ENCODE results near the gene BRF1.

DNA sequence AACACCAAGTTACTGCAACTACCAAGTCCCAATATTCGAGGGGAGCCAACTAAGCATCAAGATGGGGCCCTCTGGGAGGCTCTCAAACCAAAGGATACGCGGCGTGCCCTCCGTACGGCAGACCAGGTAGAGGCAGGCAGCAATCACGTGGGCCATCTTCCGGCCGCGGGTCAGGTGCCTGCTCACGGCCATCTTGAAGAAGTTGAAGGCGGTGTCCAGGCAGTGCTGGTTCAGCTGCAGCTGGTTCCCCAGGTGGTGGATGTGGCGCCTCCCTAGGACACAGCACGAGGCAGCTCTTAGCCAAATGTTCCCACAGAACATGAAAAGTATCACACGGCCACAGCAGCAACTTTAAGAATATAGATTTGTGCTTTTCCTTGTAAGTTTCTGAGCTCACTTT is 28.2 kb downstream of the BRF1 start:
- TF ChIP-seq, protein P1, sequence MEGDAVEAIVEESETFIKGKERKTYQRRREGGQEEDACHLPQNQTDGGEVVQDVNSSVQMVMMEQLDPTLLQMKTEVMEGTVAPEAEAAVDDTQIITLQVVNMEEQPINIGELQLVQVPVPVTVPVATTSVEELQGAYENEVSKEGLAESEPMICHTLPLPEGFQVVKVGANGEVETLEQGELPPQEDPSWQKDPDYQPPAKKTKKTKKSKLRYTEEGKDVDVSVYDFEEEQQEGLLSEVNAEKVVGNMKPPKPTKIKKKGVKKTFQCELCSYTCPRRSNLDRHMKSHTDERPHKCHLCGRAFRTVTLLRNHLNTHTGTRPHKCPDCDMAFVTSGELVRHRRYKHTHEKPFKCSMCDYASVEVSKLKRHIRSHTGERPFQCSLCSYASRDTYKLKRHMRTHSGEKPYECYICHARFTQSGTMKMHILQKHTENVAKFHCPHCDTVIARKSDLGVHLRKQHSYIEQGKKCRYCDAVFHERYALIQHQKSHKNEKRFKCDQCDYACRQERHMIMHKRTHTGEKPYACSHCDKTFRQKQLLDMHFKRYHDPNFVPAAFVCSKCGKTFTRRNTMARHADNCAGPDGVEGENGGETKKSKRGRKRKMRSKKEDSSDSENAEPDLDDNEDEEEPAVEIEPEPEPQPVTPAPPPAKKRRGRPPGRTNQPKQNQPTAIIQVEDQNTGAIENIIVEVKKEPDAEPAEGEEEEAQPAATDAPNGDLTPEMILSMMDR (conservative IDR thresholded peaks at IDR 0.05; ENCODE audit: low read depth, low read length): no peak
- TF ChIP-seq EZH2 (IDR thresholded peaks at IDR 0.05; ENCODE audit: borderline replicate concordance, low read depth, low read length, poor library complexity, severe bottlenecking): no peak

Data from A673 (cell line).